ENCODE results near the gene HOGA1. TPM values are rescaled to one million over a fixed set of nuclear protein-coding genes. Genes with fewer than 3 reads are reported as not detected.

The HOGA1 gene
- 1 to 10 TPM in 2 of 4 donors, under 1 TPM in 2; 0.67 to 4.5 (median 0.93) TPM for total RNA-seq

- H3K9me3 ChIP-seq: no peaks in the 10 kb centered on the region
- H3K4me1 ChIP-seq: peaks cover 5 to 6% of the 10 kb centered on the region in 2 donors
- H3K4me3 ChIP-seq (replicated peaks in 1 of 3): no peak within 1 kb of the TSS
- H3K36me3 ChIP-seq: no peaks in the 10 kb centered on the region
- intact Hi-C loops (cut with DNase I): no loop called here
- DNase-seq: peak; percentile 60 to 72
- no peaks in the 10 kb centered on the region for H3K27me3 ChIP-seq
- TF ChIP-seq POLR2A (IDR thresholded peaks at IDR 0.05): no peak
- TF ChIP-seq CTCF (IDR thresholded peaks at IDR 0.05): no peak
- 50 to 61% methylated on average over 2 to 3 of the region's 5 CpGs for WGBS, 2 donors
- no peak within 1 kb of the TSS for H3K27ac ChIP-seq
These were observed at the start of gene HOGA1 for GRCh38 chr10:97584060-97584797. TSS of gene HOGA1 (plus strand) at chr10:97584389. CDS start at chr10:97584704, 315 bp downstream.

GRCh38 chr10:97534746-97535367 is 49.3 kb upstream of the HOGA1 start:
- peak in 1 of 6 experiments; percentile 32 for TF ChIP-seq CTCF (IDR thresholded peaks at IDR 0.05)
- no peak for TF ChIP-seq POLR2A (IDR thresholded peaks at IDR 0.05)
- H3K36me3 ChIP-seq: no peaks in the 10 kb centered on the region
- peak in 1 of 2 donors; percentile 20 for DNase-seq
- H3K27me3 ChIP-seq: no peaks in the 10 kb centered on the region
- 90 to 100% methylated on average over 6 of the region's 6 CpGs for WGBS, 2 donors
- intact Hi-C loops (cut with DNase I): no loop called here
- no peak overlapping the region for H3K4me3 ChIP-seq (replicated peaks in 1 of 3)
- no peak overlapping the region for H3K27ac ChIP-seq
- no peaks in the 10 kb centered on the region for H3K9me3 ChIP-seq
- H3K4me1 ChIP-seq: peaks cover 9 to 17% of the 10 kb centered on the region in 2 donors

- H3K27me3 ChIP-seq: no peaks in the 10 kb centered on the region
- intact Hi-C loops (cut with DNase I): no loop called here
- H3K4me1 ChIP-seq: peaks cover 9 to 29% of the 10 kb centered on the region in 2 donors
- H3K27ac ChIP-seq: no peak overlapping the region
- WGBS, 2 donors: 93 to 94% methylated on average over 3 to 5 of the region's 5 CpGs
- DNase-seq: no peak
- H3K9me3 ChIP-seq: no peaks in the 10 kb centered on the region
- H3K36me3 ChIP-seq: no peaks in the 10 kb centered on the region
- TF ChIP-seq POLR2A (IDR thresholded peaks at IDR 0.05) (no peak), CTCF (IDR thresholded peaks at IDR 0.05) (no peak)
- no peak overlapping the region for H3K4me3 ChIP-seq (replicated peaks in 1 of 3)
These were observed 46.9 kb upstream of the HOGA1 start for GRCh38 chr10:97537186-97537869.

GRCh38 chr10:97538411-97538810 is 45.8 kb upstream of the HOGA1 start:
- Histone ChIP-seq H3K4me1 (peaks cover 17 to 40% of the 10 kb centered on the region in 2 donors), H3K27ac (no peak overlapping the region), H3K36me3 (no peaks in the 10 kb centered on the region), H3K27me3 (no peaks in the 10 kb centered on the region), H3K4me3 (replicated peaks in 1 of 3) (no peak overlapping the region), H3K9me3 (no peaks in the 10 kb centered on the region)
- no peak for DNase-seq
- WGBS, 2 donors: 63 to 65% methylated on average over 4 of the region's 4 CpGs
- intact Hi-C loops (cut with DNase I): no loop called here
- no peak for TF ChIP-seq POLR2A (IDR thresholded peaks at IDR 0.05)
- no peak for TF ChIP-seq CTCF (IDR thresholded peaks at IDR 0.05)
